HL-60/S4 (cell line): ENCODE measurements around the gene SPRR4.
"Not testable (repeated sequence)": the region's sequence is repeated elsewhere in the genome, so short reads cannot be mapped to it uniquely, and the experiment has no call there.

ENCODE experiments used
- in situ Hi-C: fragments of 300-500 bp; cut with MboI; formaldehyde crosslinking; loops from 2 replicates; pipeline ENCODE4 v1.14.3; 2022; ENCODE audit warnings: low sequenced_read_pairs

The SPRR4 gene

GRCh38 chr1:153011235-153011758 is 40.8 kb downstream of the SPRR4 start:
- in situ Hi-C loops, result not testable (repeated sequence)

- in situ Hi-C loops, result not testable (repeated sequence)
Measured at GRCh38 chr1:153021829-153022228, 51.4 kb downstream of the SPRR4 start.
